Measurements from ENCODE around the gene CHML. TPM values are rescaled to one million over a fixed set of nuclear protein-coding genes. Genes with fewer than 3 reads are reported as not detected.
"Not testable (repeated sequence)": the region's sequence is repeated elsewhere in the genome, so short reads cannot be mapped to it uniquely, and the experiment has no call there.

CHML gene
- total and polyA plus RNA-seq, 8 donors, result 1.1 to 26.4 (median 2.8) TPM

DNA sequence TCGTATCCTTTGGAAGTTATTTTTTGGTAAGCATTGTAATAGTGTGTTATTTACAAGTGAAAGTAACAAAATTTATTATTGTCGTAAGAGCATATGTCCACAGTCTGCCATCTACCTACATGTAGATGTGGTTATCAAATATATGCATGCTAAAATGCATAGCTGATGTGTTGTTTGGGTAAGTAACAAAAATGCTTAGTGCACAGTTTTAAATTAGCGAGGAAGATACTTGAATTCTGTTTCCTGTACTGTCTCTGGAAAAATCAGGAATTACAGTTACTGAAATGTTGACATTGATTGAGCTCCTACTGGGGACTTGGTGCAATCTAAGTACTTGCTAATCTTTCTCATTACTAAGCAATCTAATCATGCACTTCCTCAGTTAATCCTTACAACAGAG is 26.2 kb upstream of the CHML start:
- 85 to 93% (median 90%) methylated on average over 3 of the region's 3 CpGs for WGBS, 5 donors

DNA sequence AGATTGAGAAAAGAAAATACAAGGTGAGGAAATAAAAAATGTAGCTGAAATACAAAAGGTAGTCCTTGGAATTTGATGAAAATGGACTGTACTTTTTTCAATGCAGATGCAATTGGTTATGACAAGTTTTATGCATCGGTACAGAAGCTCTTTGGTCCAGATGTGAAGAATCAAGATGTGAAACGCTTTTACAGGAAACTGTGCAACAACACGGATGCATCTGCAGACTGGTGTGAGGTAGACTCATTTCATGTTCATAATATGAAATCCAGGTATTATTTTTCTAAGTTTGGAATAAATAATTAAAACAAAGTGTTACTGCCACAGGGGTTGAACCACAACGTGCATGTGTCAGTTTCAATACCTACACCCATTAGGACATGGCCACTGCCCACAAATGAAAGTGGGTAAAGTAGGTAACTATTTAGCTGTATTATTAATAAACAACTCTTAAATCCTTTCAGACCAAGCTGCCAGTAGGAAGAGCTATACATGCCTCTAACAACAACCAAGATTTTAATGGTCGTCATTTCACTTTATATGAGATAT is 20.3 kb upstream of the CHML start:
- no peak for DNase-seq
- Histone ChIP-seq H3K9me3 (no peaks in the 10 kb centered on the region), H3K36me3 (no peaks in the 10 kb centered on the region), H3K27ac (no peak overlapping the region), H3K27me3 (no peaks in the 10 kb centered on the region), H3K4me1 (no peaks in the 10 kb centered on the region), H3K4me3 (no peak overlapping the region)
- 87 to 93% (median 87%) methylated on average over 5 of the region's 5 CpGs for WGBS, 5 donors
- intact Hi-C loops (cut with DNase I; ENCODE audit: low total_unique reads), result no loop called here
- TF ChIP-seq, protein P1, sequence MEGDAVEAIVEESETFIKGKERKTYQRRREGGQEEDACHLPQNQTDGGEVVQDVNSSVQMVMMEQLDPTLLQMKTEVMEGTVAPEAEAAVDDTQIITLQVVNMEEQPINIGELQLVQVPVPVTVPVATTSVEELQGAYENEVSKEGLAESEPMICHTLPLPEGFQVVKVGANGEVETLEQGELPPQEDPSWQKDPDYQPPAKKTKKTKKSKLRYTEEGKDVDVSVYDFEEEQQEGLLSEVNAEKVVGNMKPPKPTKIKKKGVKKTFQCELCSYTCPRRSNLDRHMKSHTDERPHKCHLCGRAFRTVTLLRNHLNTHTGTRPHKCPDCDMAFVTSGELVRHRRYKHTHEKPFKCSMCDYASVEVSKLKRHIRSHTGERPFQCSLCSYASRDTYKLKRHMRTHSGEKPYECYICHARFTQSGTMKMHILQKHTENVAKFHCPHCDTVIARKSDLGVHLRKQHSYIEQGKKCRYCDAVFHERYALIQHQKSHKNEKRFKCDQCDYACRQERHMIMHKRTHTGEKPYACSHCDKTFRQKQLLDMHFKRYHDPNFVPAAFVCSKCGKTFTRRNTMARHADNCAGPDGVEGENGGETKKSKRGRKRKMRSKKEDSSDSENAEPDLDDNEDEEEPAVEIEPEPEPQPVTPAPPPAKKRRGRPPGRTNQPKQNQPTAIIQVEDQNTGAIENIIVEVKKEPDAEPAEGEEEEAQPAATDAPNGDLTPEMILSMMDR (IDR thresholded peaks at IDR 0.05), result no peak
- no peak for TF ChIP-seq POLR2A (IDR thresholded peaks at IDR 0.05)
- no peak for TF ChIP-seq EP300 (IDR thresholded peaks at IDR 0.05)
- TF ChIP-seq POLR2AphosphoS5 (IDR thresholded peaks at IDR 0.05), result no peak

More for the DNA sequence above, 26.2 kb upstream of the CHML start:
- Histone ChIP-seq H3K4me1 (no peaks in the 10 kb centered on the region), H3K9me3 (no peaks in the 10 kb centered on the region), H3K27me3 (no peaks in the 10 kb centered on the region), H3K36me3 (no peaks in the 10 kb centered on the region), H3K27ac (no peak overlapping the region), H3K4me3 (no peak overlapping the region)
- DNase-seq, result no peak
- TF ChIP-seq EP300 (IDR thresholded peaks at IDR 0.05), result no peak
- TF ChIP-seq, protein P1 (IDR thresholded peaks at IDR 0.05), result no peak
- TF ChIP-seq POLR2AphosphoS5 (IDR thresholded peaks at IDR 0.05), result no peak
- intact Hi-C loops (cut with DNase I; ENCODE audit: low total_unique reads), result no loop called here

DNA sequence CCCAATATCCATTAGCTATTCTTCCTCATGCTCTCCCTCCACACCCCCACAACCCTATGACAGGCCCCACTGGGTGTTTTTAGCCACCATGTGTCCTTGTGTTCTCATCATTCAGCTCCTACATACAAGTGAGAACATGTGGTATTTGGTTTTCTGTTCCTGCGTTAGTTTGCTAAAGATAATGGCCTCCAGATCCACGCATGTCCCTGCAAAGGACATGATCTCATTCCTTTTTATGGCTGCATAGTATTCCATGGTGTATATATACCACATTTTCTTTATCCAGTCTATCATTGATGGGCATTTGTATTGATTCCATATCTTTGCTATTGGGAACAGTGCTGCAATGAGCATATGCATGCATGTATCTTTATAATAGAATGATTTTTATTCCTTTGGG is 18.8 kb upstream of the CHML start:
- H3K4me3 ChIP-seq; H3K27me3 ChIP-seq; H3K27ac ChIP-seq; H3K9me3 ChIP-seq; intact Hi-C loops (cut with DNase I; ENCODE audit: low total_unique reads); DNase-seq; H3K36me3 ChIP-seq; H3K4me1 ChIP-seq: not testable (repeated sequence)
- 88 to 94% (median 93%) methylated on average over 2 of the region's 2 CpGs for WGBS, 5 donors

DNA sequence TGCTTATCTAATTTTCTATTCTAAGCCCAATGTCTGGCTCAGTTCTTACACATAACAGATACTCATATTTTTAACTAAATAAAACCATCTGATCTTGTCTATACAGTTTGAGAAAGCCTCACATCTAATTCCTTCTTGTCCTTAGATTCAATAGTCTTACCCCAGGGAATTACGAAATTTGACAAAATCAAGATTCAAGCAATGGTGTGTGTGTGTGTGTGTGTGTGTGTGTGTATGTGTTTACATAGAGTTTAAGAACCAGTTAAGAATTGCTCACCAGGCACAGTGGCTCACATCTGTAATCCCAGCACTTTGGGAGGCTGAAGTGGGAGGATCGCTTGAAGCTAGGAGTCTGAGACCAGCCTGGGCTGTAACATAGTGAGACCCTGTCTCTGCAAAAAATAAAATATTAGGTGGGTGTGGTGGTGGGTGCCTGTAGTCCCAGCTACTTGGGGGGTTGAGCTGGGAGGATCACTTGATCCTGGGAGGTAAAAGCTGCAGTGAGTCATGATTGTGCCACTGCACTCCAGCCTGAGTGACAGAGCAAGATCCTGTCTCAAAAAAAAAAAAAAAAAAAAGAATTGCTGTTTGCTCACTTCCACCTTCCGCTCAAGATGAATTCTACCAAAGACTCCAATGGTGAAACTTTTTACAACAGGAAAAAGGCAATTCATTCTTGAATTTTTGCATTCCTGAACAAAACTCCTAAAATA is 18.1 kb upstream of the CHML start:
- Histone ChIP-seq H3K27ac (no peak overlapping the region), H3K27me3 (no peaks in the 10 kb centered on the region), H3K9me3 (no peaks in the 10 kb centered on the region), H3K4me3 (no peak overlapping the region), H3K4me1 (no peaks in the 10 kb centered on the region), H3K36me3 (no peaks in the 10 kb centered on the region)
- DNase-seq, result no peak
- intact Hi-C loops (cut with DNase I; ENCODE audit: low total_unique reads), result no loop called here
- no peak for TF ChIP-seq POLR2AphosphoS5 (IDR thresholded peaks at IDR 0.05)
- no peak for TF ChIP-seq EP300 (IDR thresholded peaks at IDR 0.05)
- TF ChIP-seq, protein P1 (IDR thresholded peaks at IDR 0.05), result no peak
- TF ChIP-seq POLR2A (IDR thresholded peaks at IDR 0.05), result no peak
- WGBS, 5 donors, result 79 to 91% (median 84%) methylated on average over 3 of the region's 3 CpGs

DNA sequence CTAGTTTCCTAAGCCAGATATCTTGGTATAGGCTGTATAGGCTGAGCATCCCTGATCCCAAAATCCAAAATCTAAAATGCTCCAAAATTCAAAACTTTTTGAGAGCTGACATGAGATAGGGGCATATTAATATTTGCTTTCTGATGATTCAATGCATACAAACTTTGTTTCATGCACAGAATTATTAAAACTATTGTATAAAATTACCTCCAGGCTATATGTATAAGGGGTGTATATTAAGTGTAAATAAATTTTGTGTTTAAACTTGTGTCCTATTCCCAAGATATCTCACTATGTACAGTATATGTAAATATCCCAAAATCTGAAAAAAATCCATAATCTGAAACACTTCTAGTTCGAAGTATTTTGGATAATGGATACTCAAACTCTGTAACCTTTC is 14.5 kb upstream of the CHML start:
- TF ChIP-seq EP300 (IDR thresholded peaks at IDR 0.05) (no peak), POLR2AphosphoS5 (IDR thresholded peaks at IDR 0.05) (no peak), POLR2A (IDR thresholded peaks at IDR 0.05) (no peak)
- TF ChIP-seq, protein P1 (IDR thresholded peaks at IDR 0.05), result no peak
- Histone ChIP-seq H3K4me1 (no peaks in the 10 kb centered on the region), H3K9me3 (no peaks in the 10 kb centered on the region), H3K4me3 (no peak overlapping the region), H3K27ac (no peak overlapping the region), H3K27me3 (no peaks in the 10 kb centered on the region), H3K36me3 (no peaks in the 10 kb centered on the region)
- intact Hi-C loops (cut with DNase I; ENCODE audit: low total_unique reads), result no loop called here
- no peak for DNase-seq
- 77 to 94% (median 86%) methylated on average over 1 of the region's 1 CpG for WGBS, 5 donors
